SH-SY5Y (cell line): Measurements from ENCODE around the gene PPM1K.

Experiments
- GATA2 ChIP-seq: IDR thresholded peaks from 2 replicates; pipeline ENCODE4 v1.6.1; 2011; ENCODE audit warnings: mild to moderate bottlenecking, low read depth, low read length
- GATA3 ChIP-seq: IDR thresholded peaks from 2 replicates; pipeline ENCODE4 v1.6.1; 2011; ENCODE audit warnings: low read depth, mild to moderate bottlenecking, low read length, moderate library complexity

The PPM1K gene

DNA sequence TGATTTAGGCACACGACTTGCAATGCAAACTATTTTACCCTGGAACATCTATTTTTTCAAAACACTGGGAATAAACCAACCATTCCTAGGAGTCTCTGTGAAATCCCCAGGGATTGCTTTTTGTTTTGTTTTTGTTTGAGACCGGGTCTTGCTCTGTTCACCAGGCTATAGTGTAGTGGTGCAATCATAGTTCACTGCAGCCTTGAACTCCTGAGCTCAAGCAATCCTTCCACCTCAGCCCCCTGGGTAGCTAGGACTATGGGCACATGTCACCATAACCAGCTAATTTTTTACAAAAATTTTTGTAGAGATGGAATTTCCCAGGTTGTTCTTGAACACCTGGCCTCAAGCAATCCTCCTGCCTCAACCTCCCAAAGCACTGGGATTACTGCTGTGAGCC is 37.8 kb downstream of the PPM1K start:
- TF ChIP-seq GATA3 (no peak), GATA2 (no peak)

- TF ChIP-seq GATA3: no peak
- TF ChIP-seq GATA2: no peak
Observed at GRCh38 chr4:88244816-88245579, 39.4 kb downstream of the PPM1K start.

GRCh38 chr4:88244056-88244455 is 40.3 kb downstream of the PPM1K start:
- TF ChIP-seq GATA2 (no peak), GATA3 (no peak)

DNA sequence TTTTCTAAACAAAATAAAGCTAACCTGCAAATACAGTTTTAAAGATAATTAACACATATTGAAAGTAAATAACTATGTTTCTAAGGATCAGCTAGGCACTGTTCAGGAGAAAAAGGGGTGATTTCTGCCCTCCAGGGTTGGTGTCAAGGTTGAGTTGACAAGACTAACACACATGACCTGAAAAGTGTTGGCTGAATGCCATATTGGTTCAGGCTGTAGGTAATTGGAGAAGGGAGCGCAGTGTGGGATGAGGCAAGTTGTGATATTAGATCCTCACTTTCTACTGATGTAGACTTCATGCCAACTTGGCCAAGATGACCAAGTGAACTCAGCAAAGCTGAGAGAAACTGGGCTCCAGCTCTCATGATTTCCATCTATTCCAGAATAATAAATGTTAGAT is 42.2 kb downstream of the PPM1K start:
- TF ChIP-seq GATA2: no peak
- TF ChIP-seq GATA3: no peak

DNA sequence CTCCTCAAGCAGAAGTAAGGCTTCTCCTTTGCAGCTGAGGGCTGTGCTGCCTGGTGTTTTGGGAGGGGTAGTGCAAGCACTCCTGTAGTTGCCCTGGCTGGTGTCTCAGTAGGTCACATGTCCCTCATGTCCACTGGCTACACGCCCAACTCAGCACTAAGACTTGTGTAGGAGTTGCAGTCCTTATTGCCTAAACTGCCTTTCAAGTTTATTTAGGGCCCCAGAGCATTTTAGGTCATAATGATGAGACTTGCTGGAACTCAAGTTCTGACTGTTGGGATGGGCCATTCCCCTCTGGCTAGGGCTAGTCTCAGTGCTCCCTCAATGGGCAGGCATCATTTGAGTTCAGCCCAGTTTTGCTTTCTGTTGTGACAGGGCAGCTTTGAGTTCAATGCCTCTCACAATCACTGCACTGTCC is 44.1 kb downstream of the PPM1K start:
- TF ChIP-seq GATA2: no peak
- TF ChIP-seq GATA3: no peak

DNA sequence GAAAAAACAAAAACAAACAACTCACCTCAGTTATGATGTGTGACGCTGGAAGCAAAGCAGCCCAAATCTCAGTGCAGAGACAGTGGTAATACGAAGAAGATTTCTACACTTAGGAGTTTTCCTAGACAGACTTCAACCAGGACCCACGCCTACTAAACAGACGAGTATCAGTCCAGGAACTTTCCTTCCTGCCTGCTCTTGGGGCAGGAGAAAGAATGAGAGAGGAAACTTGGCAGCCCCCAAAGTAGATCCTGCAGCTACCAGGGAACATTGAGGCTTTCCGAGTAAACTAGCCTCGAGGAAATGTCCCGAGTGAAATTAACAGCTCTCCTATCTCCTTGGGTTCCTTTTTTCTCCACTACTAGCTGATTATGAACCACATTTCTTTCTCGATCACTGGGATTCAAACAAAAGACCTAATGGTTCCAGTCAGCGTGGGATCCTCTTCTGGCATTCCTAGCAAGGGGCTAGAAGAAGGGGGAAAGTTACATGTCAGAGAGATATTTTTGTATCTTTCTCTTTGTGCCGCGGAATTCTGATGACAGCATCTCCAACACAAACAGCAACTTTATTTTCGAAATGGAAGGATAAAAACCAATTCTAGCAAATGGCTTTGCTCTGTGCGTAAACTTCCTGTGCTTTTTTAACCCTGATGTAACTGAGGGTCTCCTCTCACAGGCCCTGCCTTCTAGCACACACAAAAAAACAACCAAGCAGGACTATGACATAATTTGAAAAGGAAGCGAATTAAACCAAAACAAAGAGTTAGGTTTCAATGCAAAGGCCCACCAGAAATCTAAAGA is 53.2 kb downstream of the PPM1K start:
- TF ChIP-seq GATA2 (no peak), GATA3 (no peak)

GRCh38 chr4:88230461-88230891 is 53.9 kb downstream of the PPM1K start:
- TF ChIP-seq GATA2 (peak; percentile 35), GATA3 (no peak)

GRCh38 chr4:88227734-88228133 is 56.6 kb downstream of the PPM1K start:
- TF ChIP-seq GATA3 (no peak), GATA2 (no peak)

GRCh38 chr4:88226143-88226542 is 58.2 kb downstream of the PPM1K start:
- TF ChIP-seq GATA2 (no peak), GATA3 (no peak)

DNA sequence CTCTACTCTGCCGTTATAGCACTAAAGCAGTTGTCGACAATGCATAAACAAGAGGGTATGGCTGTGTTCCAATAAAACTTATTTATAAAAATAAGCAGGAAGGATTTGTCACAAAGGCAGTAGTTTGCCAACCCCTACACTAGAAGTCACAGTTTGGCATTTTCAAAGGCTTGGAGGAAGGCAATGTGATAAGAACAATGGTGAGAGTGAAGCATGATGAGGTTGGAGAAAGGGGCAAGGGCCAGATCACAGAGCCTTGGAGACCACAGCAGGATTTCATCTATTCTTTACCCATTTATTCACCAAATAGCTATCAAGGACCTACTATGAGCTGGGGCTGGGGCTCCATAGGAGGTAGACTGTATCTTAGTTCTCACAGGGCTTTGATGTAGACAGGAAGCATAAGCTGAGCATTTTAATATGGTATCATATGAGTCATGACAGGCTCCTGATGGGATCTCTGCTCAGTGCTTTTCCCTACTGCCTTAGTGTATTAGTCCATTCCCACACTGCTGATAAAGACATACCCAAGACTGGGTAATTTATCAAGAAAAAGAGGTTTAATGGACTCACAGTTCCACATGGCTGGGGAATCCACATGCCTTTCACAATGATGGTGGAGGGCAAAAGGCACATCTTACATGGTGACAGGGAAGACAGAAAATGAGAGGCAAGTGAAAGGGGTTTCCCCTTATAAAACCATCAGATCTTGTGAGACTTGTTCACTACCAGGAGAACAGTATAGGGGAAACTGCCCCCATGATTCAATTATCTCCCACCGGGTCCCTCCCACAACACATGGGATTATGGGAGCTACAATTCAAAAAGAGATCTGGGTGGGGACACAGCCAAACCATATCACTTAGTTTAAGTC is 58.9 kb downstream of the PPM1K start:
- TF ChIP-seq GATA3: no peak
- TF ChIP-seq GATA2: no peak

- TF ChIP-seq GATA2: no peak
- TF ChIP-seq GATA3: no peak
Observed at GRCh38 chr4:88223516-88223915, 60.8 kb downstream of the PPM1K start.

- TF ChIP-seq GATA2 (no peak), GATA3 (no peak)
Observed at GRCh38 chr4:88219099-88219498, 65.3 kb downstream of the PPM1K start.

DNA sequence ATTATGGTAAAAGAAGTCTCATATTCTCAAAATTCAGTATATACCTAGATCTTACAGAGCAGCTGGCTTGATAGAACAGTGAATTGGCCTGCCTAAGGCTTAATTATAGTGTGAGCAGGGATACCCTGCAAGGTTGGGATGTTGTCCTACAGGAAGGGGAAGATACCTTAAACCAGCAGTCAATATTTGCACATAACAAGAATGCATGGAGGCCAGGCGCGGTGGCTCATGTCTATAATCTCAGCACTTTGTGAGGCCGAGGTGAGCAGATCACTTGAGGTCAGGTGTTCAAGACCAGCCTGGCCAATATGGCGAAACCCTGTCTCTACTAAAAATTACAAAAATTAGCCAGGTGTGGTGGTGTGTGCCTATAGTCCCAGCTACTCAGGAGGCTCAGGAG is 67.2 kb downstream of the PPM1K start:
- no peak for TF ChIP-seq GATA3
- TF ChIP-seq GATA2: no peak

DNA sequence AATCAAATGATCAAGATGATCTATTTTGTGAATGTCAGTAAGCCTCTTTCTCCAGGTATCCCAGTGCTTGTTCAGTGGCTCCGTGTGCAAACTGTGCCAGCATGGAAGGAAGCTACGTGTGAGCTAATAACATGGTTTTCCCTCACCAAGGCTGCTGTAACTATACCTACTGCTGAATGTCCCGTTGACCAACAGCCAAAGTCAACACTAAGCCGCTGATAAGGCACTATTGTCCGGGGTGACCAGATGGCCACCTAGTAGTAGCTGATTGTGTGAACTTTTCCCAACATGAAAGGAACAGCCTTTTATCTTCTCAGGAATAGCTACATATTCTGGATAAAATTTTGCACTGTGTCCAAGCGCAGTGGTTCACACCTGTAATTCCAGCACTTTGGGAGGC is 68.0 kb downstream of the PPM1K start:
- TF ChIP-seq GATA2 (no peak), GATA3 (no peak)

- TF ChIP-seq GATA2 (no peak), GATA3 (no peak)
Observed at GRCh38 chr4:88215351-88215750, 69.0 kb downstream of the PPM1K start.
